HepG2 (cell line): ENCODE data around the gene SPAG4. TPM values are rescaled to one million over a fixed set of nuclear protein-coding genes. Genes with fewer than 3 reads are reported as not detected.

Experiments
- ZNF7 ChIP-seq: IDR thresholded peaks from 2 replicates; pipeline ENCODE4 v1.6.1; 2016; ENCODE audit warnings: missing biosample characterization, missing genetic modification reagents
- ZNF709 ChIP-seq: sonication (generic); formaldehyde crosslinking; IDR thresholded peaks from 2 replicates; pipeline ENCODE4 v1.5.0; 2020; ENCODE audit warnings: mild to moderate bottlenecking, missing genetic modification reagents
- polyA plus RNA-seq, 8 experiments: library from polyadenylated mRNA; depleted of rRNA in 3 of 8; stranded (reverse) in 7 of 8; unstranded in 1 of 8; fragments of >200 nt; fragmentation: Illumina TruSeq in 4 of 8; extraction: Trizol in 4 of 8; gene quantifications; 2 replicates each; pipeline versions ENCODE4 v1.2.1 to v1.2.3, GENCODE V29; 2011 to 2016; ENCODE audit warnings: low read depth in 4 of 8, missing spikeins in 1 of 8, mixed read lengths in 1 of 8; ENCODE audit not compliant: insufficient read depth in 1 of 8
- total RNA-seq, 5 experiments: library from RNA; depleted of rRNA; stranded (reverse); fragments of >200 nt; fragmentation: Illumina TruSeq; extraction: Trizol; gene quantifications; 2 replicates each; pipeline ENCODE4 v1.2.3, GENCODE V29; 2016; ENCODE audit warnings: low read depth in 1 of 5
- TF ChIP-seq, protein P1 (sequence below): sonication (generic); formaldehyde crosslinking; IDR thresholded peaks from one replicate; pipeline ENCODE4 v1.5.1; 2020; ENCODE audit warnings: mild to moderate bottlenecking, missing genetic modification reagents; ENCODE audit errors: not compliant biosample characterization
- TF ChIP-seq, protein P2 (sequence below): sonication (generic); formaldehyde crosslinking; IDR thresholded peaks from 2 replicates; pipeline ENCODE4 v1.4.0; 2020; ENCODE audit warnings: low read depth, missing genetic modification reagents
- TF ChIP-seq, protein P3 (sequence below), 2 experiments: fragments of 450-650 bp in 1 of 2; sonication (generic) in 1 of 2; formaldehyde crosslinking in 1 of 2; IDR thresholded peaks; 2 replicates each; pipeline versions ENCODE4 v1.6.1 to v1.8.0; 2016 to 2022; ENCODE audit warnings: antibody characterized with exemption in 1 of 2, mild to moderate bottlenecking in 1 of 2, missing genetic modification reagents in 1 of 2

The SPAG4 gene
- total and polyA plus RNA-seq, 2 of the 13 experiments (the other 11 are each of a cell fraction or from before 2014, with no cell fraction given), result 5.8 to 137 TPM

DNA sequence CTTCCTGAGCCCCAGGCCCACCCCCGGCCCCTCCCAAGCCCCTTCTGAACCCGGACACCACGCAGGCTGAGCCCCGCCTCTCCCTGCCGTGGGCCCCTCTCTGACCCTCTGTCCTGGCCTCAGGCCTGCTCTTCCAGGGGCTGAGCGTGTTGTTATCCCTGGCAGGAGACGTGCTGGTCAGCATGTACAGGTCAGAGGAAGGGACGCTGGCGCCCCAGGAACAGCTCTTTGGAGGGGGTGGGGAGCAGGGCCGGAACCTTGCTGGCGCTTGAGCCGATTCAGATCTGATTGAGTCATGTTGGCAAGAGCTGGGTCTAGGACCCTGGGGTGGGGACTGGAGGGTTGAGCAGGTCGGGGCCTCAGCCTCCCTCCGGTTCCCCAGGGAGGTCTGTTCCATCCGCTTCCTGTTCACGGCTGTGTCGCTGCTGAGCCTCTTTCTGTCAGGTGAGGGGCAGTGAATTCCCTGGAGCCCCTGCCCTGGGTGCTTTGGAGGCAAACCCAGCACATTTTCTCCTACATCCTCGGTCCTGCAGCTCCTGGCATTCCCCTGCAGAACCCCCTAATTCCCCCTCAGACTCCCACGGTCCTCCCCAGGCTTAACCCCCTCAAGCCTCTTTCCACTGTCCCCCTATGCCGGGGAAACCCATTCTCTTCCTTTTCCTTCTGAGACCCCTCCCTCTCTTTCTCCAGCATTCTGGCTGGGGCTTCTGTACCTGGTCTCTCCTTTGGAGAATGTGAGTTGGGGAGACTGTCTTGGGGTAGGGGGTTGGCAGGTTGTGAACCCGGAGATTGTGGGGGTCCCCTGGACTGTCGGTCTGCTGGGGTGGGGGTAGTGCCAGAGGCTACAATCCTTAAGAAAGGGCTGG is 2.0 kb downstream of the SPAG4 start (continued):
- TF ChIP-seq, protein P1, sequence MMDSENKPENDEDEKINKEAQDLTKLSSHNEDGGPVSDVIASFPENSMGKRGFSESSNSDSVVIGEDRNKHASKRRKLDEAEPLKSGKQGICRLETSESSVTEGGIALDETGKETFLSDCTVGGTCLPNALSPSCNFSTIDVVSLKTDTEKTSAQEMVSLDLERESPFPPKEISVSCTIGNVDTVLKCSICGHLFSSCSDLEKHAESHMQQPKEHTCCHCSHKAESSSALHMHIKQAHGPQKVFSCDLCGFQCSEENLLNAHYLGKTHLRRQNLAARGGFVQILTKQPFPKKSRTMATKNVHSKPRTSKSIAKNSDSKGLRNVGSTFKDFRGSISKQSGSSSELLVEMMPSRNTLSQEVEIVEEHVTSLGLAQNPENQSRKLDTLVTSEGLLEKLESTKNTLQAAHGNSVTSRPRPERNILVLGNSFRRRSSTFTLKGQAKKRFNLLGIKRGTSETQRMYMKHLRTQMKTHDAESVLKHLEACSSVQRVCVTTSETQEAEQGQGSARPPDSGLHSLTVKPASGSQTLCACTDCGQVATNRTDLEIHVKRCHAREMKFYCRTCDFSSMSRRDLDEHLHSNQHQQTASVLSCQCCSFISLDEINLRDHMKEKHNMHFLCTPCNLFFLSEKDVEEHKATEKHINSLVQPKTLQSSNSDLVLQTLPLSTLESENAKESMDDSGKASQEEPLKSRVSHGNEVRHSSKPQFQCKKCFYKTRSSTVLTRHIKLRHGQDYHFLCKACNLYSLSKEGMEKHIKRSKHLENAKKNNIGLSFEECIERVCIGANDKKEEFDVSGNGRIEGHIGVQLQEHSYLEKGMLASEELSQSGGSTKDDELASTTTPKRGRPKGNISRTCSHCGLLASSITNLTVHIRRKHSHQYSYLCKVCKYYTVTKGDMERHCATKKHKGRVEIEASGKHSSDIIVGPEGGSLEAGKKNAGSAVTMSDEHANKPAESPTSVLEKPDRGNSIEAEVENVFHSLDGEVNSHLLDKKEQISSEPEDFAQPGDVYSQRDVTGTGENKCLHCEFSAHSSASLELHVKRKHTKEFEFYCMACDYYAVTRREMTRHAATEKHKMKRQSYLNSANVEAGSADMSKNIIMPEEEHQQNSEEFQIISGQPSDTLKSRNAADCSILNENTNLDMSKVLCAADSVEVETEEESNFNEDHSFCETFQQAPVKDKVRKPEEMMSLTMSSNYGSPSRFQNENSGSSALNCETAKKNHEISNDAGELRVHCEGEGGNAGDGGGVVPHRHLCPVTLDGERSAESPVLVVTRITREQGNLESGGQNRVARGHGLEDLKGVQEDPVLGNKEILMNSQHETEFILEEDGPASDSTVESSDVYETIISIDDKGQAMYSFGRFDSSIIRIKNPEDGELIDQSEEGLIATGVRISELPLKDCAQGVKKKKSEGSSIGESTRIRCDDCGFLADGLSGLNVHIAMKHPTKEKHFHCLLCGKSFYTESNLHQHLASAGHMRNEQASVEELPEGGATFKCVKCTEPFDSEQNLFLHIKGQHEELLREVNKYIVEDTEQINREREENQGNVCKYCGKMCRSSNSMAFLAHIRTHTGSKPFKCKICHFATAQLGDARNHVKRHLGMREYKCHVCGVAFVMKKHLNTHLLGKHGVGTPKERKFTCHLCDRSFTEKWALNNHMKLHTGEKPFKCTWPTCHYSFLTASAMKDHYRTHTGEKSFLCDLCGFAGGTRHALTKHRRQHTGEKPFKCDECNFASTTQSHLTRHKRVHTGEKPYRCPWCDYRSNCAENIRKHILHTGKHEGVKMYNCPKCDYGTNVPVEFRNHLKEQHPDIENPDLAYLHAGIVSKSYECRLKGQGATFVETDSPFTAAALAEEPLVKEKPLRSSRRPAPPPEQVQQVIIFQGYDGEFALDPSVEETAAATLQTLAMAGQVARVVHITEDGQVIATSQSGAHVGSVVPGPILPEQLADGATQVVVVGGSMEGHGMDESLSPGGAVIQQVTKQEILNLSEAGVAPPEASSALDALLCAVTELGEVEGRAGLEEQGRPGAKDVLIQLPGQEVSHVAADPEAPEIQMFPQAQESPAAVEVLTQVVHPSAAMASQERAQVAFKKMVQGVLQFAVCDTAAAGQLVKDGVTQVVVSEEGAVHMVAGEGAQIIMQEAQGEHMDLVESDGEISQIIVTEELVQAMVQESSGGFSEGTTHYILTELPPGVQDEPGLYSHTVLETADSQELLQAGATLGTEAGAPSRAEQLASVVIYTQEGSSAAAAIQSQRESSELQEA (CRISPR knock-in tag), result no peak
- no peak for TF ChIP-seq ZNF709
- TF ChIP-seq, protein P2, sequence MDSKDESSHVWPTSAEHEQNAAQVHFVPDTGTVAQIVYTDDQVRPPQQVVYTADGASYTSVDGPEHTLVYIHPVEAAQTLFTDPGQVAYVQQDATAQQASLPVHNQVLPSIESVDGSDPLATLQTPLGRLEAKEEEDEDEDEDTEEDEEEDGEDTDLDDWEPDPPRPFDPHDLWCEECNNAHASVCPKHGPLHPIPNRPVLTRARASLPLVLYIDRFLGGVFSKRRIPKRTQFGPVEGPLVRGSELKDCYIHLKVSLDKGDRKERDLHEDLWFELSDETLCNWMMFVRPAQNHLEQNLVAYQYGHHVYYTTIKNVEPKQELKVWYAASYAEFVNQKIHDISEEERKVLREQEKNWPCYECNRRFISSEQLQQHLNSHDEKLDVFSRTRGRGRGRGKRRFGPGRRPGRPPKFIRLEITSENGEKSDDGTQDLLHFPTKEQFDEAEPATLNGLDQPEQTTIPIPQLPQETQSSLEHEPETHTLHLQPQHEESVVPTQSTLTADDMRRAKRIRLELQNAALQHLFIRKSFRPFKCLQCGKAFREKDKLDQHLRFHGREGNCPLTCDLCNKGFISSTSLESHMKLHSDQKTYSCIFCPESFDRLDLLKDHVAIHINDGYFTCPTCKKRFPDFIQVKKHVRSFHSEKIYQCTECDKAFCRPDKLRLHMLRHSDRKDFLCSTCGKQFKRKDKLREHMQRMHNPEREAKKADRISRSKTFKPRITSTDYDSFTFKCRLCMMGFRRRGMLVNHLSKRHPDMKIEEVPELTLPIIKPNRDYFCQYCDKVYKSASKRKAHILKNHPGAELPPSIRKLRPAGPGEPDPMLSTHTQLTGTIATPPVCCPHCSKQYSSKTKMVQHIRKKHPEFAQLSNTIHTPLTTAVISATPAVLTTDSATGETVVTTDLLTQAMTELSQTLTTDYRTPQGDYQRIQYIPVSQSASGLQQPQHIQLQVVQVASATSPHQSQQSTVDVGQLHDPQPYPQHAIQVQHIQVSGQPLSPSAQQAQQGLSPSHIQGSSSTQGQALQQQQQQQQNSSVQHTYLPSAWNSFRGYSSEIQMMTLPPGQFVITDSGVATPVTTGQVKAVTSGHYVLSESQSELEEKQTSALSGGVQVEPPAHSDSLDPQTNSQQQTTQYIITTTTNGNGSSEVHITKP, result peak; percentile 75
- no peak for TF ChIP-seq ZNF7
- TF ChIP-seq, protein P3, sequence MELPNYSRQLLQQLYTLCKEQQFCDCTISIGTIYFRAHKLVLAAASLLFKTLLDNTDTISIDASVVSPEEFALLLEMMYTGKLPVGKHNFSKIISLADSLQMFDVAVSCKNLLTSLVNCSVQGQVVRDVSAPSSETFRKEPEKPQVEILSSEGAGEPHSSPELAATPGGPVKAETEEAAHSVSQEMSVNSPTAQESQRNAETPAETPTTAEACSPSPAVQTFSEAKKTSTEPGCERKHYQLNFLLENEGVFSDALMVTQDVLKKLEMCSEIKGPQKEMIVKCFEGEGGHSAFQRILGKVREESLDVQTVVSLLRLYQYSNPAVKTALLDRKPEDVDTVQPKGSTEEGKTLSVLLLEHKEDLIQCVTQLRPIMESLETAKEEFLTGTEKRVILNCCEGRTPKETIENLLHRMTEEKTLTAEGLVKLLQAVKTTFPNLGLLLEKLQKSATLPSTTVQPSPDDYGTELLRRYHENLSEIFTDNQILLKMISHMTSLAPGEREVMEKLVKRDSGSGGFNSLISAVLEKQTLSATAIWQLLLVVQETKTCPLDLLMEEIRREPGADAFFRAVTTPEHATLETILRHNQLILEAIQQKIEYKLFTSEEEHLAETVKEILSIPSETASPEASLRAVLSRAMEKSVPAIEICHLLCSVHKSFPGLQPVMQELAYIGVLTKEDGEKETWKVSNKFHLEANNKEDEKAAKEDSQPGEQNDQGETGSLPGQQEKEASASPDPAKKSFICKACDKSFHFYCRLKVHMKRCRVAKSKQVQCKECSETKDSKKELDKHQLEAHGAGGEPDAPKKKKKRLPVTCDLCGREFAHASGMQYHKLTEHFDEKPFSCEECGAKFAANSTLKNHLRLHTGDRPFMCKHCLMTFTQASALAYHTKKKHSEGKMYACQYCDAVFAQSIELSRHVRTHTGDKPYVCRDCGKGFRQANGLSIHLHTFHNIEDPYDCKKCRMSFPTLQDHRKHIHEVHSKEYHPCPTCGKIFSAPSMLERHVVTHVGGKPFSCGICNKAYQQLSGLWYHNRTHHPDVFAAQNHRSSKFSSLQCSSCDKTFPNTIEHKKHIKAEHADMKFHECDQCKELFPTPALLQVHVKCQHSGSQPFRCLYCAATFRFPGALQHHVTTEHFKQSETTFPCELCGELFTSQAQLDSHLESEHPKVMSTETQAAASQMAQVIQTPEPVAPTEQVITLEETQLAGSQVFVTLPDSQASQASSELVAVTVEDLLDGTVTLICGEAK (IDR thresholded peaks at IDR 0.05), result no peak
- TF ChIP-seq, protein P3 (CRISPR knock-in tag; IDR thresholded peaks at IDR 0.05), result 0 out of 2 replicates have a peak, but pooled peaks have one; percentile 56
